Measurements from ENCODE around the gene TNFRSF1B. TPM values are rescaled to one million over a fixed set of nuclear protein-coding genes. Genes with fewer than 3 reads are reported as not detected.

TNFRSF1B gene
- total RNA-seq, 4 donors from 2014 or later, result 4.4 to 20.4 (median 9.0) TPM

GRCh38 chr1:12202577-12202976 is 35.8 kb downstream of the TNFRSF1B start:
- WGBS, 2 donors, result 97 to 98% methylated on average over 4 of the region's 4 CpGs
- H3K4me1 ChIP-seq, result peaks cover 4 to 18% of the 10 kb centered on the region in 2 donors
- H3K36me3 ChIP-seq, result no peaks in the 10 kb centered on the region
- no peaks in the 10 kb centered on the region for H3K27me3 ChIP-seq
- intact Hi-C loops (cut with DNase I), result no loop called here
- H3K4me3 ChIP-seq (replicated peaks in 1 of 3), result no peak overlapping the region
- no peaks in the 10 kb centered on the region for H3K9me3 ChIP-seq
- no peak for DNase-seq
- no peak overlapping the region for H3K27ac ChIP-seq
- TF ChIP-seq POLR2A (IDR thresholded peaks at IDR 0.05) (no peak), CTCF (IDR thresholded peaks at IDR 0.05) (no peak)

GRCh38 chr1:12203216-12204007 is 36.6 kb downstream of the TNFRSF1B start:
- no peaks in the 10 kb centered on the region for H3K9me3 ChIP-seq
- no peak overlapping the region for H3K4me3 ChIP-seq (replicated peaks in 1 of 3)
- no peak for TF ChIP-seq POLR2A (IDR thresholded peaks at IDR 0.05)
- TF ChIP-seq CTCF (IDR thresholded peaks at IDR 0.05), result no peak
- H3K27me3 ChIP-seq, result no peaks in the 10 kb centered on the region
- H3K36me3 ChIP-seq, result no peaks in the 10 kb centered on the region
- H3K4me1 ChIP-seq, result peaks cover 0 to 15% of the 10 kb centered on the region in 2 donors
- H3K27ac ChIP-seq, result no peak overlapping the region
- intact Hi-C loops (cut with DNase I), result no loop called here
- DNase-seq, result no peak
- 88% methylated on average over 17 to 20 of the region's 20 CpGs for WGBS, 2 donors

- TF ChIP-seq POLR2A (IDR thresholded peaks at IDR 0.05), result no peak
- TF ChIP-seq CTCF (IDR thresholded peaks at IDR 0.05), result no peak
- no peak overlapping the region for H3K27ac ChIP-seq
- intact Hi-C loops (cut with DNase I), result no loop called here
- DNase-seq, result no peak
- no peaks in the 10 kb centered on the region for H3K36me3 ChIP-seq
- H3K27me3 ChIP-seq, result no peaks in the 10 kb centered on the region
- WGBS, 2 donors, result 90 to 95% methylated on average over 7 of the region's 7 CpGs
- no peak overlapping the region for H3K4me3 ChIP-seq (replicated peaks in 1 of 3)
- peaks cover 0 to 18% of the 10 kb centered on the region in 2 donors for H3K4me1 ChIP-seq
- no peaks in the 10 kb centered on the region for H3K9me3 ChIP-seq
Observed at GRCh38 chr1:12204140-12204539, 37.3 kb downstream of the TNFRSF1B start.

GRCh38 chr1:12204754-12205658 is 38.2 kb downstream of the TNFRSF1B start:
- H3K36me3 ChIP-seq, result no peaks in the 10 kb centered on the region

More at GRCh38 chr1:12204754-12205658, 38.2 kb downstream of the TNFRSF1B start:
- intact Hi-C loops (cut with DNase I), result no loop called here
- no peaks in the 10 kb centered on the region for H3K9me3 ChIP-seq
- 88 to 89% methylated on average over 7 of the region's 7 CpGs for WGBS, 2 donors
- no peak overlapping the region for H3K4me3 ChIP-seq (replicated peaks in 1 of 3)
- DNase-seq, result no peak
- H3K27me3 ChIP-seq, result no peaks in the 10 kb centered on the region
- H3K27ac ChIP-seq, result no peak overlapping the region
- peaks cover 0 to 20% of the 10 kb centered on the region in 2 donors for H3K4me1 ChIP-seq
- TF ChIP-seq CTCF (IDR thresholded peaks at IDR 0.05), result no peak
- TF ChIP-seq POLR2A (IDR thresholded peaks at IDR 0.05), result no peak
